ENCODE measurements around the gene ITSN2.
"Not testable (repeated sequence)": the region's sequence is repeated elsewhere in the genome, so short reads cannot be mapped to it uniquely, and the experiment has no call there.

ITSN2 gene

DNA sequence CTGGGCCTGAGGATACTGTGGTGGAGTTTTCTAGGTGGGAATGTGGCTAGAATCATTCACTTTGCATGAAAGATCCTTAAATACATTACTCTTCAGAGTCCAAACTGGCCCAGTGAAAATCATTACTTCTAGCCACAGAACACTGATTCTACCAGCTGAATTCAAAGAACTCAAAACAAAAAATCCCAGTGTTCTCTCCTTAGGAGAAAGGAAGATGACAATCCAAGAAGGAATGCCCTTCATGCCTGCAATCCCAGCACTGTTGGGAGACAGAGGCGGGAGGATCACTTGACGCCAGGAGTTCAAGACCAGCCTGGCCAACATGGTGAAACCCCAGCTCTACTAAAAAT lies 150.3 kb downstream of the ITSN2 start:
- no peak for FAIRE-seq

DNA sequence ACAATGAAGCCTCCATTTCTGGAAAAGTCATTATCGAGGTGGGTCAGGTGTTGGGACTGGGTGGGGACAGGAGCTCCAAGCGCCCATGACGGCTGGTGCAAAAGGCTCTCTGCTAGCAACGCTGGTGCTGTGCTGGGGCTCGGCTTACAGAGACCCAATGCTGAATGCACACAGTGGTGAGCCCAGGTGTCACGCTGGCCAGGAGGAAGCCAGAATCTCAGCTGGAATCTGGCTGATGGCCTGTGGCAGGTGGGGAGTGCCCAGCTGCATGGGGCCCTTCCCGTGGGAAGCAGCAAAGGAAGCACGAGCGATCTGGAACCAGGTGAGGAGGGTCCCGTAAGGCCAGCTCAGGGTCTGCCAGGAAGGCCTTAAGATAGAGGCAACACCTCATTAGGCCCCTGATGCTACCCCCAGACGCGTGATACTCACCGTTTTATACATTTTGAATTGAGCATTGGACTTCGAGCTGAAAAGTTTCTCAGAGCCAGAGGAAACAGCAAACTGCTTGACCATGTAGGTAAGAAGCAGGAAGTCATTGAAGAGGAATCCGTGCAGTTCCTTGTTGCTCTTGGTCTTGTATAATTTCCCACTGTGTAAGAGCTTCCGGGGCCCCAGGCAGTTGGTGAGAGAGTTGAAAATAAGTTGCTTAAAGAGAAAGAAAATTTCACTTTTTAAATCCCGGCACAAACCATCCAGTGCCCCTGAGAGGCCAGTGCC lies 150.8 kb downstream of the ITSN2 start:
- no peak for FAIRE-seq

DNA sequence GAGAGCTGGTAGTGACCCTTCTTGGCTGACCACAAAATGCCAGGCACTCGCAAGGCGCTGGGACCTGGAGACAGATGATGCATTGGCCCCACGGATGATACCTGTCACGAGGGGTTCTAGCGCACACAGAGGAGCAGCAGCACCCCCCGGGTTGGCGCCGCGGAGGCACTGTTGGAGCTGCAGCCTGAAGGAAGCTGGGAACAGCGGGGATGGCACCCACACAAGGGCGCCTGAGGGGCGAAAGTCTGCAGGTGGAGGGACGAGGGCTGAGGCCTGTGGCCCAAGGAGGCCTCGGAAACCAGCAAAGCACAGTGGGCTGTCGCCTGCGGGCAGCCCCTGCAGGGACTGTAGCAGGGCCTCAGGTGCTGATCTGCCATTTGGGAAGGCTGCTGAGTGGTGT lies 151.8 kb downstream of the ITSN2 start:
- no peak for FAIRE-seq

DNA sequence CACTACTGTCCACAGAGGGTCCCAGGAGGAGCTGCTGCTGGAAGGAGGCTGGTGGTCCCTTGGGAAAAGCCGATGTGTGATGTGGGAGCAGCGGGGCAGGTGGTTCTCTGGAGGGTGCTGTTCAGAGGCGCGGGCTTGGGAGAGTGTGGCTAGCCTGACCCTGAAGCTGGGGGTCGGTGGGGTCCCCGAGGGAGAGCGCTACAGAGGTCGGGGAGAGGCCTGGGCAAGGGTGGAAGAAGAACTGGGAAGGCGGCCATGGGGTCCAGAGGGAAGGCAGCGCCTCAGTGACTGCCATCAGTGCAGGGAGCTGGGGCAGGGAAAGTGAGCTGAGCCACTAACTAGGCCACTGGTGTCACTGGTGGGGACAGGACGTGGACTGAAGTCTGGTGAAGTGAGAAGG lies 153.0 kb downstream of the ITSN2 start:
- no peak for FAIRE-seq

DNA sequence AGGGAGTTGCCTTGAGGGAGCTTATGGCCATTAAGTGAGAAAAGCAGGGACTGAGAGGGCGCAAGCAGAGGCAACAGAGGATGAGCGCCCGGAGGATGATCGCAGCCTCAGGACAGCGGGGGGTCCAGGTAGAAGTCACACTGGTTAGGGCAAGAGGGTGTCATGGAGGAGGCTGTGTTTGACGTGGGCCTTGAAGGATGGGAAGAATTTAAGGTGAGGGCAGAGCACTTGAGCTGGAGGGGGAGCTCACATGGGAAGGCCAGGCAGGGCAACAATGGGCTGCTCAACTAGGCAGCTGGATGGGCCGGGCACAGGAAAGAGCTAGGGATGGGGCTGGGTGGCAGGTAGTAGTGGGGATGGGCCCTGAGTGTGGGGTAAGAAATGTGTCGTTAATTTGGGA lies 153.6 kb downstream of the ITSN2 start:
- FAIRE-seq: no peak

DNA sequence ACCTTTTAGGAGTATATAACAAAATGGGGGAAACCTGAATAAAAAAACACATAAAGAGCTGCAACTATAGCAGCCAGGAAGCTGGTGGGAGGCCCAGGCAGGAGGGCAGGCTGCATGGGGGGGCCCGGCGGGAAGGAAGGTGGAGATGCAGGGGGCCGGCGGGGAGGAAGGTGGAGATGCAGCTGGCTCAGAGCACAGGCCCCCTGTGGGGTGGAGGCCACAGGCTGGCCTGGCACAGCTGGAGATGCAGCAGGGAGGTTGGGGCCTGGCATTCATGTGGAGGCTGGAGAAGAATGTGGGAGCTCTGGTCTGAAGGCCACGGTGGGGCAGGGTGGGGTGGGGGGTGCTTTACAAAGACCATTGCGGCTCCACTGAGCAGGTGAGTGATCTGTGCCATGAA lies 154.1 kb downstream of the ITSN2 start:
- FAIRE-seq: no peak

DNA sequence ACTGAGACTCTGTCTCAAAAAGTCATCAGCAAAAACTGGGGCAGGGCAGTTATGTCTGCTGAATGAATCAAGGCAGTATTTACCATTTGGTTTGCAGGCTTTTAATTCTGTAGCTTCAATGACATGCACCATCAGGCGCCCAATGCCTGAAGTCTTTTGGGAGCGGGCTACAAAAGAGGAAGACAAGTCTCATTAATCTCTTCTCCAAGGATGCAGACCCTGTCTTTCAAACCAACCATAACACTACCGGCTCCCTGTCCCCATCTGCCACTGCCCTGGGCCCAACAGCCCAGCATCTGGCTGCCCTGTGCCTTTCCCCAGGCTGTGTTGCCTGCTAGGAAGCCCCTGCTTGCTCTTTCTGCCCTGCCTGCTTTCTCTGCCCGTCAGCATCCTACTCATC lies 155.2 kb downstream of the ITSN2 start:
- no peak for FAIRE-seq

DNA sequence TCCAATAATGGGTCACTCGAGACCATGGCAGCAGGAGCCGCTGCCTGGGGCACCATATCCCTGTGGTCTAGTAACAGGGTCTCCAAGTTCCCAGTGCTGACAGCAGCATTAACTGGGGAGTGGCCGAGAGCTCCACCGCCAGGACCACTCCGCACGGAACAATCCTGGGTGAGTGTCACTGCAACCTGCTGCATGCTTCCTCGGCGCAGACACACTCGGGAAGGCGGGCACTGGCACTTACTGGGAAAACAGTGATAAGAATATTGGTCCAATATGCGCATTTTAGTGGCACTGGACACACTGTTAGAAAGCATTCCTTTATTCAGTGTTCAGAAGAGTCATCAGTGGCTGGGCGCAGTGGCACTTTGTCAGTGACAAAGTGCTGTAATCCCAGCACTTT lies 155.8 kb downstream of the ITSN2 start:
- no peak for FAIRE-seq

DNA sequence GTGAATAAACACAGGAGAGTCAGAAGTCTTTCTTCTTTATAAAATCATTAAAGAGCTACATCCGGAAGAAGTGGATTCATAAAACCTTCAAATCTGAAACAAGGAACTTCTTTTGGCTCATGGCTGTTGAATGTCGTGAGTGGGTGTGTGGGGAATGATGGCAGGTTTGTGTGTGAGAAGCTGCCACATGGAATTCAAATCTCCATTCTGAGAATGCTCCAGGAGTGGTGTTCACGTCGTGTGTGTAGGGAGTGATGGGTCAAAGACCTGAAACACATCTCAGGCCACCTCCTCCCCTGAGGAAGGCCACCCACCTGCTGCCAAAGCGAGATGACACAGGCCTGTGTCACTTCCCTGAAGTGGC lies 156.6 kb downstream of the ITSN2 start:
- FAIRE-seq: no peak

DNA sequence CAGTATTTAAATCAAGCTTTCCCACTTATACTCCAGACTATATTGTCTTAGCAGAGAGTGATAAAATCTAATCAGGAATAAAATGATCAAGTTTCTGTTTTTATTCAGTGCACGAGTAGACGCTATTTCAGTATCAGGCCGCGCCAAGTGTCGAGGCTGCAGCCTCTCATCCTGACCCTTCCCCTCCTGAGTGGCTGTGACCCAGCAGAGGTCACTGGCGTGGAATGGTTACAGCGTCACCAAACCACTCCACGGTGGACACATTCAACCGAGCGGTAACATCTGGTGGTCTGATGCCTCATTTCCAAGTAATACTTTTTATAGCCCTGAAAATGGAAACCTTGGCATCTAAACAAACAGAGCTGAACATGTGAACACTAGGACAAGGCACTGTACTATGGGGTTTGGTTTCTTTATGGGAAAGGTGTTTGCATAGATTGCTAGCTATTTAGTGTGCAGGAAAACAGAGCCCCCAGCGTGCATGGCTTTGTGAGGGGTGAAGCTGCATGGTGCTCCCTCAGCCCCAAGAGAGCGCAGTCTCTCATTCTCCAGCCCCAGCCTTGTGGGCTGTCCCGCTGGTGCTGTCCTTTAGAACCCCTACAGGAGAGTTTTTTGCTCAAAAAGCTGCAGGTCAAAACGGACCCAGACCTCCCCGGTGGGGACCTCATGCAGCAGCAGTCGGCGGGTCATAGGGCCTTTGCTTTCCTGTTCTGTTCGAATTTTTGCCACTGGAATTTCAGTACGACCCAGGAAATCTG lies 157.1 kb downstream of the ITSN2 start:
- no peak for FAIRE-seq

DNA sequence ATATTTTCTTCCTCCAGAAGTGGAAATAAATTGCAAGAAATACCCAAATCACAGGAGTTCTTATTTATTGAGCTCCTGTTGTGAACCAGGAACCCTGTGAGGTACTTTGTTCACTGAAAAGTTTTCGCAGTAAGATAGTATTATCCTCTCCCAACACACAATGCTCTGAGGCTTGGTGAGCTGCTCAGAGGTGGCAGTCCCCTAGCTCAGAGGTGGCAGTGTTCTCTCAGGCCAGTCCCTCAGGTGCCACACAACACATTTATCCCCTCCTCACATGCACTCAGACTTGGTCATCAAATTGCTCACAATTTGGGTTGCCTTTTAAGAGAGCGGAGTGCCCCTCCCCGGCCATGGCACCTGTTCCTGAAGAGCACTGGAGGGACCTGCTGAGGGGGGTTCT lies 159.5 kb downstream of the ITSN2 start:
- no peak for FAIRE-seq

DNA sequence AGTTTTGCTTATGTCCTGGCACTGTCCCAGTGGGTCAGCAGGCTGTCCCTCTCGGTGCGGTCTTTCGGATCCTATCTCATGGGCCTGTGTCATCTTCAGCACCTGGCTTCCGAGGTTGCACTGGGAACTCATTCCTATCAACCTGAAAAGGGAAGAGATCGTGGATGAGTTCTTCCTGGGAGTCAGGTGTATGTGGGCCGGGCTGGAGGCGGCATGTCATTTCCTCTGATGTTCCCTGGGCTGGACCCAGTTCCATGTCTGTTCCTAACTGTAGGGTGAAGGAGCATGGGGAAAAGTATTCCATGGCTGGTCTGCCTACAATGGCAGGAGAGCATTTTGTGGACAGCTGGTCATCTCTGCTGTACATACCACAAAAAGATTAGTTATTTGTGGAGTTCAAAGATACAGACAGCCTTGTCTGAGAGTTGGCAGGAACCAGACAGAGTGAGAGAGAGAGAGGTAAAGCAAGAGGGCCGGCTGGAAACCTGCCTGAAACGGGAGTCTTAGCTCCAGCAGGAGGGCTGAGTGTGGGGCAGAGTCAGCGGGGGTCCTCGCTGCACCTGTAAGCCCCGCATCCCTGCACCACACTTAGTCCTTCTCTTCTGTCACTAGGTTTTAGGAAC lies 160.3 kb downstream of the ITSN2 start:
- FAIRE-seq: no peak

DNA sequence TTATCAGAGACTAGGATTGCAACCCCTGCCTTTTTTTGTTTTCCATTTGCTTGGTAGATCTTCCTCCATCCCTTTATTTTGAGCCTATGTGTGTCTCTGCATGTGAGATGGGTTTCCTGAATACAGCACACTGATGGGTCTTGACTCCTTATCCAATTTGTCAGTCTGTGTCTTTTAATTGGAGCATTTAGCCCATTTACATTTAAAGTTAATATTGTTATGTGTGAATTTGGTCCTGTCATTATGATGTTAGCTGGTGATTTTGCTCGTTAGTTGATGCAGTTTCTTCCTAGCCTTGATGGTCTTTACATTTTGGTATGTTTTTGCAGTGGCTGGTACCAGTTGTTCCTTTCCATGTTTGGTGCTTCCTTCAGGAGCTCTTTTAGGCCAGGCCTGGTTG lies 163.1 kb downstream of the ITSN2 start:
- FAIRE-seq: not testable (repeated sequence)

DNA sequence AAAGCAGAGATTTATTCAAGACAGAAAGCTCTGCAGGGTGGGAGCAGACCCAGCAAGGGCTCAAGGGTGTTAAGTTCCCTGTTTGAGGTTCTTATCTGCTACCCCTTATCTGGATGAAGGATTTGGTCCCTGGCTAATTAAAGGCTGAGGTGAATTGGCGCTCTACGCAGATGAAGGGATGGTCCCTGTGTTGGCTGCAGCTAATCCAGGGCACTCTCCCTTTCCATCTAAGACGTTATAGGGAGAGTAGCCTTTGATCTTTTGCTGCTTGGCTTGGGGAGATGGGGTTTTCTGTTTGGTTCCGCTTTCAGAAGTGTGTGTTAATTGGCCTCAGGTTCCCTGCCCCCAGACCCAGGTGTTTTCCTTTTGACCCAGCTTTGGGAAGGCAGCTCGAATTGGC lies 168.5 kb downstream of the ITSN2 start:
- FAIRE-seq: no peak

DNA sequence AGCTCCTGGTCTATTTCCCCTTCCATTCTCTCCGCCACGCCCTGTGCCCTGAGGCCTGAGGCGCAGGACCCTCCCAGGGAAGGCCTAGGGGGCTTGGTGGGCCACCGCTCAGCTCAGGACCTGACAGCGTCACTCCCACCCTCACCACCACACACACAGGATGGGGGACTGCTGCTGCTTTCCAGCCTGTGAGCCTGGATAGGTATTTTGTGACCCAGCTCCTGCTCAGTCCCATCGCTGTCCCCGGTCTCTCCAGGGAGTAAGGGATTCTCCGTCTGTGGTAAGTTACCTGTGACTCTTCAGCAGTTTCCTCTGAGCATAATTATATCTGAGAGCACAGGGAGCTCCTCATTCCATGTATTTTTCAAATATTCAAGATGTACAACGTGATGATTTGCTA lies 169.2 kb downstream of the ITSN2 start:
- FAIRE-seq: no peak

DNA sequence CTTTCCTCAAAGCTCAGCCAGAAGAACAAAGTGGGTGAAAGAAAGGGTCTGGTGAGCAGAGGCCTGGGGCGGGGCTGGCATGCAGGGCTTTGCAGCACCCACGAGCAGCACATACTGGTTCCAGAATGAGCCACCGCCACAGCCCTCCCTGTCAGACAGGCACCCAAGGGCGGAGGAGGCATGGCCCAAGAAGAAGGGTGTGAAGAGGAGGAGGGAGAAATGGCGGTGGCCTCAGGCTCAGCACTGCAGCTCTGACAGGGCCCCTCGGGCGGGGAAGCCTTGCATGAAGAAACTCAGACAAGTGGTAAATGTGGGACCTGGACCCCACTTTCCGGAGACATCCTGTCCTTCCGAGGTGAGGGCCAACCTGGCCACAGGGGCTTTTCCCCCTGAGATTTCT lies 169.8 kb downstream of the ITSN2 start:
- FAIRE-seq: no peak

DNA sequence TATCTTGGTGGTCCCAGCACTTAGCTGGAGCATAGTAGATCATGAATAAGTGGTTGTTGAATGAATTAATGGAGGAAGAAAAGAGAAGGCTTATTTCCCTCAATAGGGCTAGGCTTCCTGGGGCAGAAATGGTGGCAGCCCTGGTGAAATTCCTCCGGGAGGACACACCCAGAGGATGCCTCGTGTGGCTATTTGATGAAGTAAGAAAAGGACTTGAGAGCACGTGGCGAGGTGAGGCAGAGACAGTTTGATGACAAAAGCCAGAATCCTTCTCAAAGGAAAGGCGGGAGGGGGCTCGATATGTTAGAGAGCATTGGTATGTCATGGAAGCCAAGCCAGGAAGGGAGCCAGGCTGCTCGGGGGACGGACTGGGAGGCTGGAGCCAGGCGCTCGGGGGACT lies 170.8 kb downstream of the ITSN2 start:
- no peak for FAIRE-seq

DNA sequence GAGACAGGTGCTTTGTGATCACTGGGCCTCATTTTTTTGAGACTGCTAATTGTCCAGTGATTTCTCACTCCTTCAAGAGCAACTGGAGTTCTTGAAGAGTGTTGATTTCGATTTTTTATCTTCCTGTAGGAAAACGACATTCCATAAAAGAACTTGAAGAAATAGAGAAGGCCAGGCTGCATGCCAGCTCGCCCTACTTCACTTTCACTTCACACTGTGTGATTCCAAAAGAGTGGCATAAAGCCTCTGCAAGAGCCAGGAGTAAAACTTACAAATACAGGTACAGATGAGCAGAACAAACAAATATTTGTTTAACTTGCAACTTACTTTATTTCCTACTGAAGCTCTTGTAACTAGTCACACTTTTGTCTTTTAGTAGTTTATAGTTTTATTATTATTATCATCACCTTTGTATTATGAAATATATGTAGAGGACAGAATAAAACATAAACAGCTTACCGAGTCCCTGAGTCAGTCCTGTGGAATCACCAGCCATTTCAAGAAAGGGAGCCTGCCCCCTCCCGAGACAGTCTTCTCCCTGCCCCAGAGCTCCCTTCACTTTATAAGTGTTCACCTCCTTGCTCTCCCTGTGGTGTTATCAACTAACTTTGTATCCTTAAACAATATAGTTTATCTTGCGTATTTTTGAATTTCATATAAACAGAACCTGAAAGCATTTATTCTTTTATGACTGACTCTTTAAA lies 176.8 kb downstream of the ITSN2 start:
- FAIRE-seq: no peak

DNA sequence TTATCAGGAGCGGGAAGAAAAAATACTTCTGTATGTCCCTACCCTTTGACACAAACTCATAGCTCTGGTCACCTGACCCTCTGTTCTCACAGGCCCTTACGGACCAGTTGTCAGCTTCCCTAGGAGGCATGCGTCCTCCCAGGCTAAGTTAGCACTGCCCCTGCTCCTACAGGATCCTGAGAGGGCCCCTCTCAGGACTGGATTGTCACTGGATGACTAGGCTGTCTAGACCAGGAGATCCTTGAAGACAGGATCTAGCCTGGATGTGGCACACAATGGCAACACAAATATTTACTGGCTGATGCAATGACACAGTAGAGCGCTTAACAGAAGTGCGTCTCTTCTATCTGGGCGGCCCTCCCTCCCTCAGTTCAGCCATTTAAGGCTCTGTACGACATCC lies 177.8 kb downstream of the ITSN2 start:
- no peak for FAIRE-seq

DNA sequence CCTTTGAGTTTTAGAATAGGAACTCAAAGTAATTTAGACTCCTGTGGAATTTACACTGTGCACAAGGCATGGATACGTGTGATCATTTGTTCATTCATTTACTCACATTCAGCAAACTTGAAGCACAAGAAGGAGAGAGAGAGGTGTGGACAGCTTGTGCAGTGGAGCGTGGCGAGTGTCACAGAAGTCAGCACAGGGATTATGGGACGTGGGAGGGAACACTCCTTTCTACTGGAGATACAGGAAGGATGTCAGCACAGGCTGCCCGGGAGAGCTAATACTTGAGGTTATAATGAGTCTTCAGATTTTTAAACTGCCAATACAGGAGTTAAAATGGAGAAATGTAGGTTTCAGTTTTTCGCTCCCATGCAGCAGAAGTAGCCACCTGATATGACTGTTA lies 178.5 kb downstream of the ITSN2 start:
- FAIRE-seq: no peak

DNA sequence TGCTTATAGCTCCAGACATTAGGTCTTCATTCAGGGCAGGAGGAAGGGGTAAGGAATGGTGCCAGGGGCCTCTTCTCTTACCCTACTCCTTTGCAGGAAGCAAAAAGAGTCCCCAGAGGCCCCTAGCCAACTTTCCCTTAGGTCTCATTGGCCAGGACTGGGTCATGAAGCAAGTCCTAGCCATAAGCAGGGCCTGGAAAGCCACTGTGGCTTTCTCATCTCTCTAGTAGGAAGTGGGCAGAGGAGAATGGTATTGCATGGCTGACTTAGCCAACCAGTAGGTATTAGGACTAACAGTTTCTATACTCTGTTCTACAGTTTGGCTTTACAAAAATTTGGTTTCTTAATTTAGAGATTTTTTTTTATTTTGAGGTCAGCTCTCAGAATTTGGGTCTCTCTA lies 180.7 kb downstream of the ITSN2 start:
- FAIRE-seq: no peak

DNA sequence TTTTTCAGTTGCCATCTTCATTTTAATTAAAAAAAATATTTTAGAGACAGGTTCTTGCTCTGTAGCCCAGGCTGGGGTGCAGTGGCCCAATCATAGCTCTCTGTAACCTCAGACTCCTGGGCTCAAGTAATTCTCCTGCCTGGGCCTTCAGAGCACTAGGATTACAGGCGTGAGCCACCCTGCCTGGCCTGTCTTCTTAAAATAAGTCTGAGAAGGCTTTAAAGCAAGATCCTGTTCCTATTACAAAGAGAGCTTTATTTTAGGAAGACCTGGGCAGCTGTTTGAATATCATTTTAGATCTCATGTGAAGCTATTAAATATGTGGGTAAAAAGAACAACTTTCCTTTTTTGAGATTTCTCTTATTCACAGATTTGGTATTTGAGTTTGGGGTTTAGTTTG lies 184.0 kb downstream of the ITSN2 start:
- no peak for FAIRE-seq

DNA sequence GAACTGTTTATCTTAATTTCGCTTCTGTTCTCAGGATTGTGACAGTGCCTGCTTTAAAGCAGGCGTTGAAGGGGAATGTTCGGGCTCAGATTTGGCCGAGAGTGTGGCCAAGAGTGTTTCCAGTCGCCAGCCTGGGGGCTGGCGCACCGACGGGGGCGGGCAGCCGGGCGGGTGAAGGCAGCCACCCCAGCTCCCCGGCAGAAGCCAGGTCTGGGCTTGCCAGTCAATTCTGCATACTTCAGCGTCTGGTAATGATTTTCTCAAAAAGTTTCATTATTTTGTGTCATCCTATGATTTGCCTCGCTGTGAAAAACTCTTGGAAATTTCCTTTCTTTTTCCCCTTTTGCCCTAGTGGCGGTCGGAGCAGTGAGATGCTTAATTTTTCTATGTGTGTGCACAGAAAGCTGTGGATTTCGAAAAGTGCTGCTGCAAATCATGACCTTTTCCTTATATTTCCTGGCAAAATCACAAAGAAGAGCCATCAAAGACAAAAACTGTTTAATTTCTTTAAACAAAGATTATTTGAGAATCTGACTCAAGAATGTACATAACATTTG lies 184.6 kb downstream of the ITSN2 start:
- no peak for FAIRE-seq

DNA sequence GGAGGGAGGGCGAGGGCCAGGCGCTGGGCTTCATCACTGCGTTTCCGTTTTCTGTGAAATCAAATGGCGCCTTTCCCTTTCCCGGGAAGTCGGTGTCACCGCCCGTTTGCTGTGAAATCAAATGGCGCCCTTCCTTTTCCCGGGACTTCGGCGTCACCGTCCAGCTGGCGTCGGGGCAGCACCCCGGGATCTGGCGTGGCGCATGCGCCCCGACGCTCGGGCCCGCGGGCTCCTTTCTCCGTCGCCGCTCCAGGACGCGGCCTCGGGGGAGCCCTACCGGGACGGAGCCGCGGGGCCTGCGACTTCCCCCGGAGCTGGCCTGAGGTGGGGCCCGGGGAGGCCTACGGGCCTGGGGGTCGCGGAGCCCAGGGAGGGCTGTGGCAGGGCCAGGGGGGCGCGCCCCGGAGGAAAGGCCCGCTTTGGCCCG lies 185.5 kb downstream of the ITSN2 start, which contains the start of gene FAM228A:
Gene FAM228A, plus strand, starts transcription at position 203 of the 427 bp plus-strand sequence. CDS start 428 bp downstream, outside the sequence.
- FAIRE-seq: no peak

Data from islet of Langerhans (tissue), 1 donor.